ENCODE results near the gene TRIAP1. TPM values are rescaled to one million over a fixed set of nuclear protein-coding genes. Genes with fewer than 3 reads are reported as not detected.

Gene TRIAP1
- total RNA-seq, 2 donors from 2014 or later = 7.1 to 11.4 TPM

GRCh38 chr12:120432772-120433525, 13.2 kb downstream of the TRIAP1 start:
- Histone ChIP-seq H3K27ac (no peak overlapping the region), H3K4me3 (no peak overlapping the region), H3K27me3 (replicated peaks; ENCODE audit: insufficient read depth) (no peaks in the 10 kb centered on the region), H3K4me1 (ENCODE audit: control insufficient read depth in 1 of 2, low read depth in 2 of 2) (peaks cover 0 to 4% of the 10 kb centered on the region in 2 donors), H3K36me3 (no peaks in the 10 kb centered on the region), H3K9me3 (no peaks in the 10 kb centered on the region)
- no peak for TF ChIP-seq CTCF (IDR thresholded peaks at IDR 0.05)
- no peak for DNase-seq (ENCODE audit: low spot score)
- ATAC-seq (ENCODE audit: insufficient number of reproducible peaks, low FRiP score, low read depth) = no peak

DNA sequence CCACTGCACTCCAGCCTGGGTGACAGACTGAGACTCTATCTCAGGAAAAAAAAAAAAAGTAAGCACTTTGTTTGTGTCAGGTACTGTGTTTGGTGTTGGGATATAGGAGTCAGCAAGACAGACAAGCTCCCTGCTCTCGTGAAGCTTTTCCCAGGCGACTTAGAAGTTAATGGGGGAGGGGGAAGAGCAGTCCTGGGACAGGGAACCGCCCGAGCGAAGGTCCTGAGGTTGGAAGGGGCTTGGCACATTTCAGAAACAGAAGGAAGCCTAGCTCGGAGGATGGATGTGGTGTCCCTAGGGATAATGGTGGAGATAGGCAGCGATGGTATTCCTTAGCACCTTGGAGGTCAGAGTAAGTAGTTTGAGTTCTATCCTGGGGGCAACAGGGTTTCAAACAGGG, 16.8 kb downstream of the TRIAP1 start:
- ATAC-seq (ENCODE audit: insufficient number of reproducible peaks, low FRiP score, low read depth) (no peak), DNase-seq (ENCODE audit: low spot score) (no peak)
- no peaks in the 10 kb centered on the region for H3K27me3 ChIP-seq (replicated peaks; ENCODE audit: insufficient read depth)
- H3K4me1 ChIP-seq (ENCODE audit: control insufficient read depth in 1 of 2, low read depth in 2 of 2) = no peaks in the 10 kb centered on the region
- H3K27ac ChIP-seq = no peak overlapping the region
- no peaks in the 10 kb centered on the region for H3K9me3 ChIP-seq
- H3K36me3 ChIP-seq = no peaks in the 10 kb centered on the region
- H3K4me3 ChIP-seq = no peak overlapping the region
- TF ChIP-seq CTCF (IDR thresholded peaks at IDR 0.05) = no peak

- DNase-seq (ENCODE audit: low spot score) (no peak), ATAC-seq (ENCODE audit: insufficient number of reproducible peaks, low FRiP score, low read depth) (no peak)
- Histone ChIP-seq H3K9me3 (no peaks in the 10 kb centered on the region), H3K36me3 (no peaks in the 10 kb centered on the region), H3K27ac (no peak overlapping the region), H3K4me1 (ENCODE audit: control insufficient read depth in 1 of 2, low read depth in 2 of 2) (no peaks in the 10 kb centered on the region), H3K4me3 (no peak overlapping the region), H3K27me3 (replicated peaks; ENCODE audit: insufficient read depth) (no peaks in the 10 kb centered on the region)
- no peak for TF ChIP-seq CTCF (IDR thresholded peaks at IDR 0.05)
Measured at GRCh38 chr12:120428597-120429229, 17.5 kb downstream of the TRIAP1 start.

GRCh38 chr12:120425797-120426196, 20.4 kb downstream of the TRIAP1 start:
- Histone ChIP-seq H3K4me1 (ENCODE audit: control insufficient read depth in 1 of 2, low read depth in 2 of 2) (no peaks in the 10 kb centered on the region), H3K27me3 (replicated peaks; ENCODE audit: insufficient read depth) (no peaks in the 10 kb centered on the region), H3K36me3 (no peaks in the 10 kb centered on the region), H3K4me3 (no peak overlapping the region), H3K27ac (no peak overlapping the region), H3K9me3 (no peaks in the 10 kb centered on the region)
- DNase-seq (ENCODE audit: low spot score) = no peak
- ATAC-seq (ENCODE audit: insufficient number of reproducible peaks, low FRiP score, low read depth) = no peak
- no peak for TF ChIP-seq CTCF (IDR thresholded peaks at IDR 0.05)

- Histone ChIP-seq H3K27ac (no peak overlapping the region), H3K4me3 (no peak overlapping the region), H3K4me1 (ENCODE audit: control insufficient read depth in 1 of 2, low read depth in 2 of 2) (no peaks in the 10 kb centered on the region), H3K9me3 (no peaks in the 10 kb centered on the region), H3K36me3 (no peaks in the 10 kb centered on the region), H3K27me3 (replicated peaks; ENCODE audit: insufficient read depth) (no peaks in the 10 kb centered on the region)
- TF ChIP-seq CTCF (IDR thresholded peaks at IDR 0.05) = no peak
- no peak for DNase-seq (ENCODE audit: low spot score)
- ATAC-seq (ENCODE audit: insufficient number of reproducible peaks, low FRiP score, low read depth) = no peak
Measured at GRCh38 chr12:120422892-120423456, 23.2 kb downstream of the TRIAP1 start.
